A549 treated with AZD2906 at 1 μM for 4 hours (cell line): Measurements from ENCODE around the gene CUL5. TPM values are rescaled to one million over a fixed set of nuclear protein-coding genes. Genes with fewer than 3 reads are reported as not detected.

ENCODE experiments used
- total RNA-seq: library from RNA; stranded (reverse); fragments of 200-300 nt; extraction: Qiagen RNA extraction; gene quantifications from 5 replicates; pipeline ENCODE4 v1.2.3, GENCODE V29; 2022

CUL5 gene
- 6.9 to 9.1 TPM (median 8.5 TPM) in 5 replicates for total RNA-seq

GRCh38 chr11:108008656-108009496, at the start of gene CUL5:
Gene CUL5 (plus strand): TSS chr11:108008898. CDS start chr11:108009349, 451 bp downstream.

GRCh38 chr11:108121274-108122155, 112.8 kb downstream of the CUL5 start, which contains the start of gene ACAT1:
Gene ACAT1 (plus strand): TSS chr11:108121567. CDS start chr11:108121607, 40 bp downstream.

Other genes starting within 250 kb of the CUL5 start
- gene SLC35F2, start 150.1 kb upstream of the CUL5 start, total RNA-seq = 38.5 to 50.4 TPM (median 41.1 TPM) in 5 replicates
- gene RAB39A, start 80.5 kb upstream of the CUL5 start, total RNA-seq = 0.22 to 0.68 TPM (median 0.48 TPM) in 5 replicates
- gene ACAT1, start 112.7 kb downstream of the CUL5 start, total RNA-seq = 59.2 to 88.0 TPM (median 62.0 TPM) in 5 replicates
- gene NPAT, start 213.7 kb downstream of the CUL5 start, total RNA-seq = 3.2 to 5.3 TPM (median 4.0 TPM) in 5 replicates
- gene ATM, start 214.2 kb downstream of the CUL5 start, total RNA-seq = 7.0 to 8.7 TPM (median 7.6 TPM) in 5 replicates